Kidney glomerular epithelial cell (primary cell): ENCODE data around the gene GABRG3.
A peak's percentile ranks its signal among the peaks of the same experiment; 100 is the strongest.
"Not testable (repeated sequence)": the region's sequence is repeated elsewhere in the genome, so short reads cannot be mapped to it uniquely, and the experiment has no call there.

Experiments
- DNase-seq: peaks from one replicate; lab custom pipeline; 2025; lab: John Stamatoyannopoulos, UW

Gene GABRG3

GRCh38 chr15:26996250-26996649 is 25.3 kb downstream of the GABRG3 start:
- no peak for DNase-seq

GRCh38 chr15:27003003-27003402 is 32.0 kb downstream of the GABRG3 start:
- DNase-seq, result not testable (repeated sequence)

DNA sequence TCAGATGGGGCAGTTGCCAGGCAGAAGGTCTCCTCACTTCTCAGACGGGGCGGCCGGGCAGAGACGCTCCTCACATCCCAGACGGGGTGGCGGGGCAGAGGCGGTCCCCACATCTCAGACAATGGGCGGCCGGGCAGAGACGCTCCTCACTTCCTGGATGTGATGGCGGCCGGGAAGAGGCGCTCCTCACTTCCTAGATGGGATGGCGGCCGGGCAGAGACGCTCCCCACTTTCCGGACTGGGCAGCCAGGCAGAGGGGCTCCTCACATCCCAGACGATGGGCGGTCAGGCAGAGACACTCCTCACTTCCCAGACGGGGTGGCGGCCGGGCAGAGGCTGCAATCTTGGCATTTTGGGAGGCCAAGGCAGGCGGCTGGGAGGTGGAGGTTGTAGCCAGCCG is 33.2 kb downstream of the GABRG3 start:
- DNase-seq, result not testable (repeated sequence)

- peak; percentile 20 for DNase-seq
Observed at GRCh38 chr15:27017168-27017809, 46.3 kb downstream of the GABRG3 start.

GRCh38 chr15:27019687-27020086 is 48.7 kb downstream of the GABRG3 start:
- DNase-seq, result no peak

DNA sequence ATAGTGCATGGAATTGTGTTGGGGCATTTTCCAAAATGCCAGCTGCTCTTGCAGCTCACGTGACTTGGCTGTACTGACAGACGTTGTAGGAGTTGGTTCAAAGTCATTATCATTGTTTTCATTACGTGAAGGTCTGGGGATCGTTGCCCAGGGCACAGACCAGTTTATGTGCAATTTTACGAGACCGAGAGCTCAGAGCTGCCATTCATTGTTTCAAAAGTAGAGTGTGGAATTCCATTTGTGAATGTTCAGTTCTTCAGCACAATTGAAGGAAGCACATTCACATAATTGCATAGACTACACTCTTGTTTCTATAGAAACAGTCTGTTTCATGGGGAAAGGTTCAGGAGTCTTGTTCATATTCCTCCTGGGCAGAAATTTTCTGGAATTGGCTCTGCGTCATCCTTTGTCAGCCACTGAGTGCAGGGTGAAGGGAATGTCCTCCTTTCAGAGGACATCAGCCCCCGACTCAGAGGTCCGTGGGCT is 54.5 kb downstream of the GABRG3 start:
- DNase-seq, result no peak

DNA sequence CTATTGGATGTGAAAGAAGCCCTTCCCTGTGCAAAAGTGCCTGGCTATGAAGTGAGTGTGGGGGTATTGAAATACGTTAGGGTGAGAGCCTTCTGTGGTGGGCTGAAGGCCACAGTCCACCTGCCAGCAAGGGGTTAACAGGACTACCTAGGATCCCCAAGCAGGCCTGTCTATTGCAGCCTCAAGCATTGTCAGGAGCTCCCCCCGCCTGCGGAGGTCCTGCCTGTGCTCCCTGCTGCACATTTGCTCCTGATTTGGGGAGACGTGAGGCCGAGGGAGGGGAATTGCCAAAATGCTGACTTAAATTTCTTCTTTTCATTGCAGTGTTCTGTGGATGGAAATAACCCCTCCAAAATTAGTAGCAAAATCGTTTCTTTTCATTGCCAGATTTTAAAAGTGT is 56.2 kb downstream of the GABRG3 start:
- no peak for DNase-seq

DNA sequence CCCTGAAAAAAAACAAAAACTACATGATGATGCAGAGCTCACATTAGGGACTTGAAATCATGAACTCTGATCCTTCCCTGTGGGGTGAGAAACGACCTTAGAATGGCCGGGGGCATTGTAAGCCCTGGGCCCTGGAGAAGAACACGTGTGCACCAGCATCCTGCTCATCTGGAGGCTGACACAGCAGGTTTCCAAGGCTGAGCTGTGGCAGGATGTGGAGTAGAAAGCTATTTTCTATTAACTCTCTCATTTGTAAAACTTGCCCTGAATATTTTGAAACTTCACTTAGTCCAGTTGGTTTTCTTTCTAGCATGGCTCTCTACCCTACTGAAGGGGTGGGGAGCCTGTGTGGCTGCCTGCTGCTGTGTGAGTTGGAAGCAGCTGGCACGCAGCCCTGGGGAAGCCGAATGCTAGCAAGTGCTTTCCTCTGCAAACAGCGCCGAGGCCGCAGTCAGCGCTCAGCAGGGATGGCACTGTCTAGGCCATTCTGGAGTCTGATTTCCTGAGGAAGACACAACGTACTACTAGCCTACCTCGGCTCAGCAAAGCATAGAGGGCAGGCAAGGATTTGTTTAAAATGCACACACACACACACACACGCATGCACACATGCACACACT is 58.0 kb downstream of the GABRG3 start:
- DNase-seq, result no peak

DNA sequence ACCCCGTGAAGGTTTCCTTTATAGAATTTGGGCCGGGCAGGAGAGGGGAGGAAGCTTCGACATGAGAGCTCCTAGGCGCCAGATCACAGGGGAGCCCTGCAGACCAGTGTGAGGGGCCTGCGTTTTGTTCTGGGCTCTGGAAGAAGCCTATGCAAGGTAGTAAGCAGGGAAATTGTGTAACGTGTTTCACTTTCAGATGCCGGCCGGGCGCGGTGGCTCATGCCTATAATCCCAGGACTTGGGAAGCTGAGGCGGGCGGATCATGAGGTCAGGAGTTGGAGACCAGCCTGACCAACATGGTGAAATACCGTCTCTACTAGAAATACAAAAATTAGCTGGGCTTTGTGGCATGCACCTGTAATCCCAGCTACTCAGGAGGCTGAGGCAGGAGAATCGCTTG is 65.2 kb downstream of the GABRG3 start:
- DNase-seq, result no peak

- DNase-seq, result no peak
Observed at GRCh38 chr15:27037501-27037900, 66.5 kb downstream of the GABRG3 start.

GRCh38 chr15:27039152-27039551 is 68.2 kb downstream of the GABRG3 start:
- no peak for DNase-seq

GRCh38 chr15:27042230-27042629 is 71.2 kb downstream of the GABRG3 start:
- no peak for DNase-seq

- no peak for DNase-seq
Observed at GRCh38 chr15:27042646-27043045, 71.7 kb downstream of the GABRG3 start.

DNA sequence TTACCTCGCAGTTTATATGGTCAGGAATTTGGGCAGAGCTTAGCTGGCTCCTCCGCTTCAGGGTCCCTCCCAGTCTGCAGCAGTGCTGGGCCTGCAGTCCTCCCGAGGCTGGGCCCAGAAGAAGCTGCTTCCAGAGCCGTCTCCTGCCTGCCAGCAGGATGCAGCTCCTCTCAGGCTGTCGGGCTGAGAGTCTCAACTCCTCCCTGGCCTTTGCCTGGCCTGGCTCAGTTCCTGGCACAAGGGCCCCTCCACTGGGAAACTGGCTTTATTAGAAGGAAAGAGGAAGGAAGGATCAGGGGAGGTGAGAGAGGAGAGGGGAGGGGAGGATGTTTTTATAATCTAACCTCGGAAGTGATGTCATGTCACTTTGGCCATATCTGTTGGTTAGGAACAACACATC is 72.8 kb downstream of the GABRG3 start:
- no peak for DNase-seq

DNA sequence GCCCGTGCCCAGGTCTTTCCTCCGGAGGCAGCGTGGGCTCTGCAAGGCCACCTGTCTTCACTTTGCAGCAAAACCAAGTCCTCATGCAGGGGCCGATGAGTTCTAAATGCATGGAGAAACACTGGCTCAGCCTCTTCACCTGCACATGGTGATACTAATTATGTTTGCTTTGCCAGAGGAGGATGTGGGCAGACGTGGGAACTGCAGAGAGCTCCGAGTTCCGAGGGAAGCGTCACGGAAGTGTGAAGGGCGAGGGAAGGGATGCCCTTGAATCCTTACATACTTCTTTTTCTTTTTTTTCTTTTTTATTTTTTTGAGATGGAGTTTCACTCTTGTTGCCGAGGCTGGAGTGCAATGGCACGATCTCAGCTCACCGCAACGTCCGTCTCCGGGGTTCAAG is 74.8 kb downstream of the GABRG3 start:
- DNase-seq, result no peak

DNA sequence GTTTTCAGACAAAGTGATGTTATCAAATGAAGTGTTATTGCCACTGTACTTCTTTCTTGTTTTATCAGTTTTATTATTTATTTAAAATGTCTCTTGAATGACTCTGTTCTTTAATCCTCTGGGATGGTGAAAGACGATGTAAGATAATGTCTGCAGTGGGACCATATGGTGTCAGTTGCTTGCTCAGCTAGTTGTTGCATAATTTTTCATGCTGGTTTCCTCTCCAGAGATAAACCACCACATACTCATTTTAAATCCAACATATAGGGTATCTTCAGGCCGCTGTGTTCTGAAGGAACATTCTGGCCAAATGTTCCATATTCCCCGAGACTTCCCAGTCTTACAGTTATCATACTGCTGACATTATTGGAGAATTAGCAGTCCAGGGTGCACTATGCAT is 75.9 kb downstream of the GABRG3 start:
- DNase-seq, result no peak

DNA sequence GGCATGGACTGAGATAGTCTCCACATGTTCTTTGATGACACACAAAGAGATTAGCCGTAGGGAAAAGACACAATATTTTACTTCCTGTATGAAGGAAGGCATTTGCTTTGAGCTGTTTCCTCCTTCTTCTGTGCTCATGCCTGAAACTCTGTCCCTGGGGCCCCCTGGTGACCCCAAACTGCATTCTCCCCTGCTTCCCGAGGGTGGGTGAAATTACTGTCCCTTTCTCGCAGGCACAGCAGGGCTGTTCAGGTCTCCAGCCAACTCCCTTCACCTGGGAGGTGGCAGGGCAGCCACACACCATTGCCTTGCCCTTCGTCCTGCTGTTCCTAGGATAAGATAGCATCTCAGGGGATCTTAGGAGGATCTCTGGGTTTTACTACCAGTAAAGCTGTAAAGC is 79.2 kb downstream of the GABRG3 start:
- no peak for DNase-seq

GRCh38 chr15:27054426-27054825 is 83.4 kb downstream of the GABRG3 start:
- DNase-seq, result no peak

DNA sequence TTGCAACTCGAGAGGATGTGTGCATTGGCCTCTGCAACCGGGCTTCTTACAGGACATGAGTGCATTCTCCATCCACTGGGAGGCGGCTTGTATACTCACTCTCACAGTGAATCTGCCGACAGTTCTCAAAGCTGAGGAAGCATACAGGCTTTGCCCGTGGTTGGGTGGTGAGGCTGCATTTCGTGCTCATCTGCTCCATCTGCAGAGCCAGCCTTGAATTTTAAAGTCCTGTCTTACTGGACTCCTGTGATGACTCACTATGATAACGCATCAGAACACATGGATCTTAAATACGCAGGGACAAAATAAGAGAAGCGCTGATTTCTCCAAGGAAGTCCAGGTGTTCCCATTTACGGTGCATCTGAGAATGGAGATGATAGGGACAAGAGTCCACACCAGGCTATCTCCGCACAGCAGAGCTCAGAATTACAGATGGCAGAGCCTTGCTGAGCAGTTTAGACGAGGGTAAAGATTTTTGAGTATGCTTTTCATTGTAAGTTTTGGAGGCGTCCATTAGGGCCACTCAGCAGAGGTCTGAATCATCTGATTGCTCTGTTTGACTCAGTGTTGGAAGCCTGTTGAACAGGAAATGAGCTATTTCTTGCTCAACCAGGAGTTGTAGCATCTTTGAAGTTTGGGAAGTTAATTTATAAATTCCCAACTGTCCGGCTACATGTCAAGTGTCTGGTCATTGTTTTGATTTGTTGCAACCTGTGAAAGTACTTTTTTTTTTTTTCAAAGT is 87.1 kb downstream of the GABRG3 start:
- DNase-seq, result no peak

- no peak for DNase-seq
Observed at GRCh38 chr15:27058939-27059338, 88.0 kb downstream of the GABRG3 start.

DNA sequence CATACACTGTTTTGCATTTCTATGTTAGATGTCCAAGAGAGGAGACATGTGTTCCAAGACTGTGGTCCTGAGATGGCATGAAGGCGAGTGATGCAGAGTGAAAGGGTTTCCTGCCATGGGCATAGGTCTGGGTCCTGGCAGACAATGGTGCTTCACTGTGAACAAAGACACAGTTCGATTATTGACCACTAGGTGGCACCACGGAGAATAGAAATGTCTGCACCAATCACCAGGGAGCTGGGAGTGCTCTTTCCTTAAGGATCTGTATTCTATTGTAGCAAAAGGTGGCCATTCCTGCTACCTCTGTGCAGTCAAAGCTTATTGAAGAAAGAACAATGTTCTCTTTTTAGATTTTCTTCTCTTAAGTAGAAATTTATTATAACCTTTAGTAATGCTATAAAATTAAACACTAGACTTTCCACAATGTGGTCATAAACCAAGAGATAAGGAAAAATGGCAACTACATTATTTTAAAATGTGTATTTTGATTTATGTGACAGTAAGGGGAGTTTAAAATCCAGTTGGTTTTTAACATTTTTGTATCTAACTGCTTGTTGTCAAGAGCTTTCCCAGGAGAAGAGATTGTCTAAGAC is 88.7 kb downstream of the GABRG3 start:
- DNase-seq, result peak; percentile 32

DNA sequence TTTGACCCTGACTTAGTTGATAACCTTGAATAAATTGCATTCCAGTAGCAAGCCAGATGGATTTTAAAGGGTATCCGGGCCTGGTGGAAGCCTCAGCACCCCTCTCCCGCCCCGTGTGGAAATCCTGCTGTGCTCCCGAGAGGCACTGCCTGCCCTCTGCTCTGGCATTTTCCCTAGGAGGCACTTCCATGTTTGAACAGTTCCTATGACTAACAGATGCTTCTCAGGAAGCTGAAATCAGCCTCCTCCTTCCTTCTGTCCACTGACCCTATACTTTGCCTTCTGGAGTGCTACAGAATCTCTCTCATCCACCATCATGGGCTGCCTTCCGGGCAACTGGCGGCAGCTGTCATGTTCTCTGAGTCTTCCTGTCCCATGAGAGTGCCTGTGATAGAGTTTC is 90.8 kb downstream of the GABRG3 start:
- no peak for DNase-seq

- DNase-seq, result no peak
Observed at GRCh38 chr15:27062951-27063350, 92.0 kb downstream of the GABRG3 start.
